NOMO-1 treated with DMSO at 0.1 percent for 48 hours (cell line): Measurements from ENCODE around the gene LRRC8B.
A peak's percentile ranks its signal among the peaks of the same experiment; 100 is the strongest.
"Not testable (repeated sequence)": the region's sequence is repeated elsewhere in the genome, so short reads cannot be mapped to it uniquely, and the experiment has no call there.

ENCODE experiments used
- DNase-seq: peaks from one replicate; lab custom pipeline; 2025; ENCODE audit not compliant: unreplicated experiment; lab: John Stamatoyannopoulos, UW

LRRC8B gene

GRCh38 chr1:89524369-89525168 is at the start of gene LRRC8B:
Gene LRRC8B, plus strand, starts transcription at chr1:89524829. Its CDS starts 57,822 bp downstream, at chr1:89582651.
- peak; percentile 82 for DNase-seq

- DNase-seq = no peak
These were observed 49.4 kb upstream of the LRRC8B start for GRCh38 chr1:89475269-89475668.

- DNase-seq = no peak
These were observed 48.6 kb upstream of the LRRC8B start for GRCh38 chr1:89476072-89476471.

- DNase-seq = peak; percentile 82
These were observed 41.4 kb upstream of the LRRC8B start for GRCh38 chr1:89483010-89483756.

GRCh38 chr1:89483757-89484077 is 40.9 kb upstream of the LRRC8B start:
- no peak for DNase-seq

- DNase-seq = peak; percentile 80
These were observed 40.3 kb upstream of the LRRC8B start for GRCh38 chr1:89484092-89485038.

GRCh38 chr1:89487972-89488371 is 36.7 kb upstream of the LRRC8B start:
- peak; percentile 25 for DNase-seq

- DNase-seq = peak; percentile 87
These were observed 35.4 kb upstream of the LRRC8B start for GRCh38 chr1:89489047-89489729.

GRCh38 chr1:89490389-89490788 is 34.2 kb upstream of the LRRC8B start:
- DNase-seq = no peak

GRCh38 chr1:89499320-89499719 is 25.3 kb upstream of the LRRC8B start:
- DNase-seq = no peak

- no peak for DNase-seq
These were observed 22.6 kb upstream of the LRRC8B start for GRCh38 chr1:89502042-89502441.

- DNase-seq = no peak
These were observed 21.7 kb upstream of the LRRC8B start for GRCh38 chr1:89502895-89503294.

- no peak for DNase-seq
These were observed 20.9 kb upstream of the LRRC8B start for GRCh38 chr1:89503690-89504089.

GRCh38 chr1:89510061-89510460 is 14.6 kb upstream of the LRRC8B start:
- DNase-seq = not testable (repeated sequence)

- DNase-seq = no peak
These were observed 11.5 kb upstream of the LRRC8B start for GRCh38 chr1:89512996-89513720.

GRCh38 chr1:89516055-89516454 is 8.6 kb upstream of the LRRC8B start:
- no peak for DNase-seq

- DNase-seq = no peak
These were observed 6.4 kb upstream of the LRRC8B start for GRCh38 chr1:89518221-89518631.

GRCh38 chr1:89519779-89520358 is 4.8 kb upstream of the LRRC8B start:
- peak; percentile 65 for DNase-seq

GRCh38 chr1:89521977-89522376 is 2.7 kb upstream of the LRRC8B start:
- not testable (repeated sequence) for DNase-seq
